ENCODE data around the gene FAM229B.
"Not testable (repeated sequence)": the region's sequence is repeated elsewhere in the genome, so short reads cannot be mapped to it uniquely, and the experiment has no call there.

The FAM229B gene

DNA sequence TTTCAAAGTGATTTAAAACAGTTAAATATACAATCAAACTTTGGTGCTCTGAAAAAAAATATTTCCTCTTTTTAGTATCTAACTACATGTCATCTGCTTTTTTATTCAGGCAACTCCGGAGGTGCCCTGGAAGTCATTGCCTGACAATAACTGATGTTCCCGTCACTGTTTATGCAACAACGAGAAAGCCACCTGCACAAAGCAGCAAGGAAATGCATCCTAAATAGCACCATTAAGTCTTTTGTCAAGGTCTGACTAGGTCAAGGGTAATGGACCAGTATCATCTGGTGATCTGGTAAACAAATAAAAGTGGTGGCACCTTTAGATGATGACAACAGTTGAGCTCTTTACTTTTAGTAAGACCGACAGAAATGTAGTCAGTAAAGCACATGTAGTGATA, 13.2 kb downstream of the FAM229B start:
- no peak for TF ChIP-seq CTCF (IDR thresholded peaks at IDR 0.05; ENCODE audit: insufficient read depth, low read depth, low read length, missing control alignments)
- no peak for DNase-seq (ENCODE audit: low read depth)
- H3K4me3 ChIP-seq (ENCODE audit: low read length) = no peak overlapping the region

DNA sequence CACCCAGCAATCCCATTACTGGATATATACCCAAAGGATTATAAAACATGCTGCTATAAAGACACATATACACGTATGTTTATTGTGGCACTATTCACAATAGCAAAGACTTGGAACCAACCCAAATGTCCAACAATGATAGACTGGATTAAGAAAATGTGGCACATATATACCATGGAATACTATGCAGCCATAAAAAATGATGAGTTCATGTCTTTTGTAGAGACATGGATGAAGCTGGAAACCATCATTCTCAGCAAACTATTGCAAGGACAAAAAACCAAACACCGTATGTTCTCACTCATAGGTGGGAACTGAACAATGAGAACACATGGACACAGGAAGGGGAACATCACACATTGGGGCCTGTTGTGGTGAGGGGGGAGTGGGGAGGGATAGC, 18.6 kb downstream of the FAM229B start:
- not testable (repeated sequence) for H3K4me3 ChIP-seq (ENCODE audit: low read length); DNase-seq (ENCODE audit: low read depth)

GRCh38 chr6:112106562-112106961, 19.2 kb downstream of the FAM229B start:
- DNase-seq (ENCODE audit: low read depth) = no peak
- TF ChIP-seq CTCF (IDR thresholded peaks at IDR 0.05; ENCODE audit: insufficient read depth, low read depth, low read length, missing control alignments) = no peak
- H3K4me3 ChIP-seq (ENCODE audit: low read length) = no peak overlapping the region

- no peak for TF ChIP-seq CTCF (IDR thresholded peaks at IDR 0.05; ENCODE audit: insufficient read depth, low read depth, low read length, missing control alignments)
- DNase-seq (ENCODE audit: low read depth) = no peak
- H3K4me3 ChIP-seq (ENCODE audit: low read length) = no peak overlapping the region
Measured at GRCh38 chr6:112109262-112109661, 21.9 kb downstream of the FAM229B start.

DNA sequence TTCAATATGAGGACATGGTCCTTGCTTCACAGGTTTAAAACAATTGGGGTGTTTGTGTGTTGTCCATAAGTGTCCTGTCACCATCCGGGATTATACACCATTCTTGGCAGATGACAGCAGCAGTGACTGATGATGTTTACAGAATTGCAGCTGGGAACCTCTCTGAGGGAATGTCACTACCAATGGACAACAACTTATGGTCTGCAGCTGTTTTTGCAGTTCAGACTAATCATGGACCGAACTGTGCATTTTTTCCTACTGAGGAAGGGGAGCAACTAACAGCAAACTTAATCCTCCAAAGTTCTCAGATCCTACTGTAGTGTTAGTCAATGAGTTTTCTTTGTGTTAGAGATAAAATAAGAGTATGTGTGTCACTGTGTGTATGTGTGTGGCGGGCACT, 26.0 kb downstream of the FAM229B start:
- DNase-seq (ENCODE audit: low read depth) = no peak
- no peak for TF ChIP-seq CTCF (IDR thresholded peaks at IDR 0.05; ENCODE audit: insufficient read depth, low read depth, low read length, missing control alignments)
- H3K4me3 ChIP-seq (ENCODE audit: low read length) = no peak overlapping the region

DNA sequence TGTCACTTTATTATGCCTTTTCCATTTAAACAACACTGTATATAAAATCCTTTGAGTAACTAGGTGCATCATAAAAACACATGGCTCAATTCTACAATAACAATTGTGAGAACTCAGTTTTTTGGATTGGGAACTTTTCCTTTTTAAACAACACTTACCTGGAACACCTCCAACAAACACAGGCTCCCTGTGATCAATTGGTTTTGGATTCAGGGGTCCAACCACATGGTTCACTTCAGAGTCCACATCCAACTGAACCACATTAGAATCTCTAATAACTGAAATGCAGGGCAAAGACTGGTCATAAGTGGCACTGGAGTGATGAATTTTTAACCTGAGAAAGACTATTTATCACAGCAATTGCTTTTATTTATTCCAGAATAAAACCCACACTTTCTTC, 26.5 kb downstream of the FAM229B start:
- TF ChIP-seq CTCF (IDR thresholded peaks at IDR 0.05; ENCODE audit: insufficient read depth, low read depth, low read length, missing control alignments) = no peak
- H3K4me3 ChIP-seq (ENCODE audit: low read length) = no peak overlapping the region
- no peak for DNase-seq (ENCODE audit: low read depth)

GRCh38 chr6:112114577-112115223, 27.3 kb downstream of the FAM229B start:
- TF ChIP-seq CTCF (IDR thresholded peaks at IDR 0.05; ENCODE audit: insufficient read depth, low read depth, low read length, missing control alignments) = no peak
- no peak overlapping the region for H3K4me3 ChIP-seq (ENCODE audit: low read length)
- no peak for DNase-seq (ENCODE audit: low read depth)
